ENCODE measurements around the gene CDH9.

The CDH9 gene

GRCh38 chr5:27010646-27011045, 27.7 kb downstream of the CDH9 start:
- no peaks in the 10 kb centered on the region for H3K79me2 ChIP-seq
- no peaks in the 10 kb centered on the region for H3K4me1 ChIP-seq
- no peak overlapping the region for H3K4me2 ChIP-seq (ENCODE audit: low read length)
- no peaks in the 10 kb centered on the region for H3K36me3 ChIP-seq (ENCODE audit: control insufficient read depth, insufficient read depth, low read length)
- no peak overlapping the region for H3K9ac ChIP-seq
- H3K4me3 ChIP-seq (ENCODE audit: low read depth, low read length): no peak overlapping the region
- no peak overlapping the region for H3K27ac ChIP-seq
- H2AFZ ChIP-seq: no peak overlapping the region
- no peak for TF ChIP-seq CTCF (IDR thresholded peaks at IDR 0.05)
- no peaks in the 10 kb centered on the region for H3K9me3 ChIP-seq (ENCODE audit: control insufficient read depth, low read length)
- H3K27me3 ChIP-seq (ENCODE audit: control insufficient read depth, insufficient read depth, low read length): no peaks in the 10 kb centered on the region

DNA sequence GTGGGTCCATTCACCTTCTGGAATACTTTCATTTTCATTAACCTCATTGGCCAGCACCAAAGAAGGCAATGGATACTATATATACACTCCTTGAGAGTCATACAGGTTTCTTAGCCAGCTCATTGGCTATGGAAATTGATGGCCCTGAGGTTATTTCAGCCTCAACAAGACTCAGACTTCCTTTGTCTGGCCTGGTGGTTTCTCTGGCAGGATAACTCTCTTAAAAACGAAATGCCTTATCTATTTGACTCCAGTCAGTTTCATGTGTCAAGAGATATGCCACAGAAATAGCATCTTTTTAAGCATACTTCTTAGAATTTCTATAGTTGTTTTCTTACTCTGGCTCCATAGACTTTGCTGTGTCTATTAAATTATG, 28.9 kb downstream of the CDH9 start:
- Histone ChIP-seq H2AFZ (no peak overlapping the region), H3K36me3 (ENCODE audit: control insufficient read depth, insufficient read depth, low read length) (no peaks in the 10 kb centered on the region), H3K9me3 (ENCODE audit: control insufficient read depth, low read length) (no peaks in the 10 kb centered on the region), H3K4me2 (ENCODE audit: low read length) (no peak overlapping the region), H3K9ac (no peak overlapping the region), H3K79me2 (no peaks in the 10 kb centered on the region), H3K4me1 (no peaks in the 10 kb centered on the region), H3K27me3 (ENCODE audit: control insufficient read depth, insufficient read depth, low read length) (no peaks in the 10 kb centered on the region), H3K27ac (no peak overlapping the region), H3K4me3 (ENCODE audit: low read depth, low read length) (no peak overlapping the region)
- TF ChIP-seq CTCF (IDR thresholded peaks at IDR 0.05): no peak

DNA sequence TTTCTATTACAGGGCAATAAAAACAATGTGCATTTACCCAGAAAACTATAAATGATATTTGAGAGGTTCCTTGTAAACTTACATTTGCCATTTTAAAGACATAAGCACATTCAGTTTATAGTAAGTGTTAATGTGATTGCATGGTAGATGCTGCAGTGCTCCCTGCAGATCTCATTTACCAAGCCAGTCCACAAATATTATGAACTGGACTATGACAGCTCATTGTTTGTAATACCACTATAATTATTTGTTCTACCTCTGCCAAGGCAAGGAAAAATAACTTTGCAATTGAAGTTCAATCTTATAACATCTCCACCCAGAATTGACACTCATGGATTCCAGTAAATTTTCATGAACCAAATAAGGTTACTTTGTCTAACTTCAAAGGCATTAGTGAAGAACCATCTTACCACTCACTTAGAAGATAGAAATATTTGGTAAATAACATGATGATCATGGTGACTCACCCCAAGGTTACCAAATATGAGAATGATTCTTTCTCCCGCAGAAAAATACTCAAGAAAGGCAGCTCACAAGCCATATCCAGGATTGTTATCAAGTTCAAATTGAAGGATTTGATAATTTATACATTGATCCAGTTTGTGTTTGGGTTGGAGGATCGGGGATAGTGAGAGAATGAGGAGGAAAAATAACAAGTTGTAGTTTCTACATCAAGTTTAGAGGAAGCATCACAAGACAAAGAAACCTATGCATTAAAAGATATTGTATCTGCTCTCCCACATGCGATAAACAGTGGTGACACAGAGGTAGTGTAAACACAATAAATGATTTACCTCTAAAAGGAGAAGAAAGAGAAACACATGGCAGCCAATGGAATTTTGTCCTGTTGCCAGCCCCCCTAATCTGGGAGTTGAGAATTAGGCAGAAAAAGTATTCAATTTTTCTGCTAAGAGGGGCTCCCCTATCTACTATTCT, 29.5 kb downstream of the CDH9 start:
- Histone ChIP-seq H3K4me3 (ENCODE audit: low read depth, low read length) (no peak overlapping the region), H3K27me3 (ENCODE audit: control insufficient read depth, insufficient read depth, low read length) (no peaks in the 10 kb centered on the region), H2AFZ (no peak overlapping the region), H3K9me3 (ENCODE audit: control insufficient read depth, low read length) (no peaks in the 10 kb centered on the region), H3K4me1 (no peaks in the 10 kb centered on the region), H3K4me2 (ENCODE audit: low read length) (no peak overlapping the region), H3K36me3 (ENCODE audit: control insufficient read depth, insufficient read depth, low read length) (no peaks in the 10 kb centered on the region), H3K79me2 (no peaks in the 10 kb centered on the region), H3K27ac (no peak overlapping the region), H3K9ac (no peak overlapping the region)
- TF ChIP-seq CTCF (IDR thresholded peaks at IDR 0.05): no peak

GRCh38 chr5:27007121-27007520, 31.3 kb downstream of the CDH9 start:
- H3K27me3 ChIP-seq (ENCODE audit: control insufficient read depth, insufficient read depth, low read length): no peaks in the 10 kb centered on the region
- no peaks in the 10 kb centered on the region for H3K4me1 ChIP-seq
- H3K36me3 ChIP-seq (ENCODE audit: control insufficient read depth, insufficient read depth, low read length): no peaks in the 10 kb centered on the region
- no peak overlapping the region for H2AFZ ChIP-seq
- TF ChIP-seq CTCF (IDR thresholded peaks at IDR 0.05): no peak
- H3K27ac ChIP-seq: no peak overlapping the region
- H3K9me3 ChIP-seq (ENCODE audit: control insufficient read depth, low read length): no peaks in the 10 kb centered on the region
- no peak overlapping the region for H3K4me3 ChIP-seq (ENCODE audit: low read depth, low read length)
- no peak overlapping the region for H3K4me2 ChIP-seq (ENCODE audit: low read length)
- H3K79me2 ChIP-seq: no peaks in the 10 kb centered on the region
- no peak overlapping the region for H3K9ac ChIP-seq

DNA sequence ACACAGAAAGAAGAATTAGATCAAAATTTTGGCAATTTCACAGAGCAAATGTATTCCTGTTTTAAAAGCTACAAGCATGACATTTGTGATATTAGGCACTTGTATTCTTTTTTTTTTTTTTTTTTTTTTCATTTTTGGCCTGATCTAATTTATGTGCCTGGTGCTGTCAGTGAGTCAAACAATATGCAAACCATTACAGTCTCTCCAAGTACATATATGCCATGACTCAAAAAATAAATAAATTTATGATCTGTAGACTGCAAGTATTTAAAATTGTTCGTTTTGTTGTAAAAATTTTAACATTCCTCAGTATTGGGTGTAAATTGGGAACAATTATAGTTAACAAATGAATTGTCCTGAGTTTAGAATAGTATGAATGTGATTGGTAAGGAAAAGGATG, 51.4 kb downstream of the CDH9 start:
- TF ChIP-seq CTCF (IDR thresholded peaks at IDR 0.05): no peak

More for the DNA sequence above, 51.4 kb downstream of the CDH9 start:
- Histone ChIP-seq H3K4me2 (ENCODE audit: low read length) (no peak overlapping the region), H2AFZ (no peak overlapping the region), H3K79me2 (no peaks in the 10 kb centered on the region), H3K27me3 (ENCODE audit: control insufficient read depth, insufficient read depth, low read length) (no peaks in the 10 kb centered on the region), H3K36me3 (ENCODE audit: control insufficient read depth, insufficient read depth, low read length) (no peaks in the 10 kb centered on the region), H3K27ac (no peak overlapping the region), H3K4me3 (ENCODE audit: low read depth, low read length) (no peak overlapping the region), H3K9me3 (ENCODE audit: control insufficient read depth, low read length) (no peaks in the 10 kb centered on the region), H3K4me1 (no peaks in the 10 kb centered on the region), H3K9ac (no peak overlapping the region)

Data from parathyroid adenoma (tissue), 2 donors.